Activated CD8-positive, alpha-beta memory T cell treated with anti-CD3 and anti-CD28 coated beads, Interleukin-2, amount 50 U/mL, for 48 hours (primary cell): ENCODE data around the gene SH3BGRL.
"Not testable (repeated sequence)": the region's sequence is repeated elsewhere in the genome, so short reads cannot be mapped to it uniquely, and the experiment has no call there.

Source experiments
- DNase-seq: peaks from one replicate; pipeline ENCODE4 v3.0.0-alpha.2; 2020

Gene SH3BGRL

DNA sequence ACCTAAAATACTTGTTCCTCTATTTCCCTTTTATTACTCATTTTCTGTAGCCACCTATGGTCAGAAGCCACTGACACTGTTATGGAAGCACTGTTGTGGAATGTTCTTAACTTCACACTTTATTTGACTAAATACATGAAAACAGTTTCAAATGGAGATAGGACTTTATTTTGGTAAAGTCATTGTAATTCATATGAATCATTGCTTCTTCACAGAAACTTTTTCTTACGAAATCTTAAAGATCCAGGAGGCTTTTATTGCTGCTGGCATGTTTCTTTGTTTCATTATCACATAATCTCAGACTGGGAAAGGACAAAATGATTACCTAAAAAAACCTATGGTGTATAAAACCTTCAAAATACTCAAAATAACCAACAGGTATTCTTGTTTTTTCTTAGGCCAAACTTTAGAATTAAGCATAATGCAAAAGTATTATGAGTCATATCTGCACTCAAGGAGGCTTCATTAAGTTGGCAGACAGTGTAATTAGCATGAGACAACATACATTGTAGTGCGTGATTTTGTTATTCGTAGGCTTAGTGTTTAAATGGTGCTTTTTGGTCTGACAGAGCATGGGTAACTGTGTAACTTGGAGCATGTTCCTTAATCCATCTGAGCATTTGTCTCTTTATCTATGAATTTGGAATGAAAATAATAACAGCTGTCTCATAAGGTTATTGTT, 58.0 kb downstream of the SH3BGRL start:
- DNase-seq: no peak

DNA sequence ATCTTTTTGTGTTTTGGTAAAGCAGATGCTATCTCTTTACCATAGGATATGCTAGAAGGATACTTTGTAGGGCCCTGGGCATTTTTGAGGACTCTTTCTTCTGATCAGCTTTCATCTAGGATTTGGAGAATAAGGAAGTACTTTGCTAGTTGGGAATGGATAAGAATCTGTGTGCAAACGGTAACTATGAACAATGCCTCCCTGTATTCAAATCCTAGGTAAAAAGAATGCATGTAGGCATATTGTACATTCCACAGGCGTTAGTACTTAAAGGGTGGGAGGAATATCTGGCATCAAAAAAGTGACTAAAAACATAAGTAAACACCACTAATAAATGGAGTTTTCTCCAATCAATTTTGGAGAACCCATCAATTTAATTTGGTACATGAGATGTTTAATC, 59.7 kb downstream of the SH3BGRL start:
- no peak for DNase-seq

DNA sequence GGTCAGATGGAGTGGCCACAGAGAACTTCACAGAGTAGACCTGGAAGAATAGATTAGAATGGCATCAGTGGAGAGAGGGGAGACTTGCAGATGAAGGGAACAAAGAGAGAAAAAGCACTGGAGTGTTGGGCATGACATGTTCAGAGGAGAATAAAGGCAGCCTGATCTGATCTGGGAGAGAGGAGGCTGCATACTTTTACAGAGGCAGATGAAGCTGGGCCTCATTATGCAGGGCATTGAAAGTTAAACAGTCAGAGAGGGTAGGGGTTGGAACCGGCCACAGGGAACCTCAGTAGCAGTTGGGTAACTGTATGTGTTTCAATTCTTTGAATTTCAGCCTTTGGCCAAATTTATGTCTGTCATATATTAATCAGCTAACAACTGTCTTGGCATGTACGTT, 61.2 kb downstream of the SH3BGRL start:
- no peak for DNase-seq

- DNase-seq: no peak
These were observed 76.7 kb downstream of the SH3BGRL start for GRCh38 chrX:81278616-81279015.

DNA sequence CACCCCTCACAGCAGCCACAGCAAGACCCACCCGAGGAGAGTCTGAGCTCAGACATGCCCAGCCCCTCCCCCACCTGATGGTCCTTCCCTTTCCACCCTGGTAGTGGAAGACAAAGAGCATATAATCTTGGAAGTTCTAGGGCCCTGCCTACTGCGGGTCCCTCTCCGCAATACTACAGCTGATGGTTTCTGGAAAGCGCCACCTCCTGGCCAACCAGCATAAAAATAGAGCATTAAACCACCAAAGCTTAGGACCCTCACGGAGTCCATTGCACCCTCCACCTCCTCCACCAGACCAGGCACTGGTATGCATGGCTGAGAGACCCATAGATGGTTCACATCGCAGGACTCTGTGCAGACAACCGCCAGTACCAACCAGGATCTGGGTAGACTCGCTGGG, 78.2 kb downstream of the SH3BGRL start:
- DNase-seq: no peak

- DNase-seq: no peak
These were observed 84.2 kb downstream of the SH3BGRL start for GRCh38 chrX:81286075-81286474.

- no peak for DNase-seq
These were observed 84.7 kb downstream of the SH3BGRL start for GRCh38 chrX:81286608-81287007.

DNA sequence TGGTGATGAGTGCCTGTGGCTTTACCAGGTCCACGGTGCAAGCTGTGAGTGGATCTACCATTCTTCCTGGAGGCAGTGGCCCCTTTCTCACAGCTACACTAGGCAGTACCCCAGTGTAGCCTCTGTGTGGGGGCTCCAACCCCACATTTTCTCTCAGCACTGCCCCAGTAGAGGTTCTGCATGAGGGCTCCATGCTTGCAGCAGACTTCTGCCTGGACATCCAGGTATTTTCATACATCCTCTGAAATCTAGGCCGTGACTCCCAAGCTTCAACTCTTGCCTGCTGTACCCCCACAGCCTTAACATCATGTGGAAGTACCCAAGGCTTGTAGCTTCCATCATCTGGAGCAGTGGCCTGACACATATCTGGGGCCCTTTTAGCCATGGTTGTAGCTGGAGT, 90.1 kb downstream of the SH3BGRL start:
- DNase-seq: no peak

DNA sequence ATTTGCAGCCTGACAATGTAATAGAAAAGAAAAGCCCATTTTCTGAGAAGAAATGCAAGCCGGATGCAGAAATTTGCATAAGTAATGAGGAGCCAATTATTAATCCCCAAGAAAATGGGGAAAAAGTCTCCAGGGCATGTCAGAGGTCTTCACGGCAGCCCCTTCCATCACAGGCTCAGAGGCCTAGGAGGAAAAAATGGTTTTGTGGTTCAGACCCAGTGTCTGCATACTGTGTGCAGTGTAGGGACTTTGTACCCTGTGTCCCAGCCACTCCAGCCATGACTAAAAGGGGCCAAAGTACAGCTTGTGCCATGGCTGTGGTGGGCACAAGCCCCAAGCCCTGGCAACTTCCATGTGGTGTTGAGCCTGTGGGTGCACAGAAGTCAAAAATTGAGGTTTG, 92.2 kb downstream of the SH3BGRL start:
- DNase-seq: no peak

- no peak for DNase-seq
These were observed 100.0 kb downstream of the SH3BGRL start for GRCh38 chrX:81301877-81302276.

GRCh38 chrX:81304563-81304962, 102.7 kb downstream of the SH3BGRL start:
- DNase-seq: no peak

GRCh38 chrX:81305240-81305639, 103.3 kb downstream of the SH3BGRL start:
- no peak for DNase-seq

- no peak for DNase-seq
These were observed 106.4 kb downstream of the SH3BGRL start for GRCh38 chrX:81308086-81308829.

DNA sequence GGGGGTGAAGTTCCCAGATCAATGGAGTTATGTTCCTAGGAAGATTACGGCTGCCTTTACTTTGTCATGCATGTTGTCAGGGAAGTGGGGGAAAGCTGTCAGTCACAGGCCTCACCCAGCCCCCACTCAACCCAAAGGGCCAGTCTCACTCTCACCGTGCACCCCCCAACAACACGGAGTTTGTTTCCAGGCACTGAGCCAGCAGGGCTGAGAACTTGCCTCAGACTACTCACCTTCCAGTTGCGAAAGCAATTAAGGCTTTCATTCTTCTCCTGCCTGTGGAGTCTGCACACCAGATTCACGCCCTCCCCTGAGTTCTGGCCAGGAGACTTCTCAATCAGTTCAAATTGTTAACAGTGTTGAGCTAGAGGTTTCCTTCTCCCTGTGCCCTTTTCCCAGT, 114.3 kb downstream of the SH3BGRL start:
- no peak for DNase-seq

DNA sequence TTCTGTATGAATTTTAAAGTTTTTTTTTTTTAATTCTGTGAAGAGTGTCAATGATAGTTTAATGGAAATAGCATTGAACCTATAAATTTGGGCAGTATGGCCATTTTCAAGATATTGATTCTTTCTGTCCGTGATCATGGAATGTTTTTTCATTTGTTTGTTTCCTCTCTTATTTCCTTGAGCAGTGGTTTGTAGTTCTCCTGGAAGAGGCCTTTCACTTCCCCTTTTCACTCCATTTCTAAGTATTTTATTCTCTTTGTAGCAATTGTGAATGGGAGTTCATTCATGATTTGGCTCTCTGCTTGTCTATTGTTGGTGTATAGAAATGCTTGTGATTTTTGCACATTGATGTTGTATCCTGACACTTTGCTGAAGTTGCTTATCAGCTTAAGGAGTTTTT, 129.8 kb downstream of the SH3BGRL start:
- DNase-seq: not testable (repeated sequence)

GRCh38 chrX:81336455-81337152, 134.7 kb downstream of the SH3BGRL start:
- DNase-seq: no peak

GRCh38 chrX:81337805-81338204, 135.9 kb downstream of the SH3BGRL start:
- no peak for DNase-seq

DNA sequence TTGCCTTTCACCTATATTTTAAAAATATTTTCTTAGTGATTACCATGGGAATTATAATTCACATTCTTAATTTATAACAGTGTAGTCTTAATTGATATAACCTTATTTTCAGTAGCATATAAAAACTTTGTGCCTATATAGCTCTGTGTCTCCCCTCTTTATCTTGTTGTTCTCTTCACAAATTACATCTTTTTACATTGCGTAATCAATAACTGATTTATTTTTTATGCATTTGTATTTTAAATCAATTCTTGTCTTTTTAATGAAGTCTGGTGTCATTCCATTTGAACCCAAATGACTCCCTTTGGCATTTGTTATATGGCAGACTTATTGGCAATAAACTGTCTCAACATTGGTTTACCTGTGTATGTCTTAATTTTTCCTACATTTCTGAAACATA, 137.0 kb downstream of the SH3BGRL start:
- DNase-seq: no peak

DNA sequence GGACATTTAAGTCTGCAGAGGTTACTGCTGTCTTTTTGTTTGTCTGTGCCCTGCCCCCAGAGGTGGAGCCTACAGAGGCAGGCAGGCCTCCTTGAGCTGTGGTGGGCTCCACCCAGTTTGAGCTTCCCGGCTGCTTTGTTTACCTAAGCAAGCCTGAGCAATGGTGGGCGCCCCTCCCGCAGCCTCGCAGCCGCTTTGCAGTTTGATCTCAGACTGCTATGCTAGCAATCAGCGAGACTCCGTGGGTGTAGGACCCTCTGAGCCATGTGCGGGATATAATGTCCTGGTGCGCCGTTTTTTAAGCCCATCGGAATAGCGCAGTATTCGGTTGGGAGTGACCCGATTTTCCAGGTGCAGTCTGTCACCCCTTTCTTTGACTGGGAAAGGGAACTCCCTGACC, 143.4 kb downstream of the SH3BGRL start:
- DNase-seq: not testable (repeated sequence)
